ENCODE measurements around the gene ABCA4.
"Not testable (repeated sequence)": the region's sequence is repeated elsewhere in the genome, so short reads cannot be mapped to it uniquely, and the experiment has no call there.

The ABCA4 gene

DNA sequence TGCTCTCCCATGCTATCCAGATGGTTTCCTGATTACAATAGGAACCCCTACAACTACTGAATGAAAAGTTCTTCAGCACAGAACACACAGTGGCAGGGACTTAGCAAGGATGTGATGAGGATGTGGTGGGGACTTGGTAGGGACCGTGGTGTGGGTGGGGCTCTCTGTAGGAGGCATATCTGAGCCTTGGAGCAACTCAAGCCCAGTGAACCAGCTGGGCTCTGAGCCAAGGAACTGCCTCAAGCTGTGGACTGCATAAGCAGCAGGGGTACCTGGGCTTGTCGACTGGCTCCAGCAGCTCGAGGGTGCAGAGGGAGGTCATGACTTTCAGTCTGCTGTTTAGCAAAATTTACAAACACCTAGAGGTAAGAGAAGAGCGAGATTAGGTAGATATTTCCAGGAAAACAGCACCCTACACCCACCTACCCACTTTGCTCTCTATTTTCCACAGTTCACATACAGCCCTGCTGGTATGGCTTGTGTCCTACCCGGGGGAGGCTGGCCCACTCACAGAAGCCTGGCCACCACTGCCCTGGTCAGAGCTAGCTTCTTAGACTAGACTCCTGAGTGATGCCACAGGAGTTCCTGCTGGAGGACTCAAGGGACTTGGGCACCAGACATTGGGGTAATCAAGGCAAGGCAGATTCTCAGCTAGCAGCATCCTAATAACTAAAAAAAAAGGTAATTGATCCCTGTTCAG is 125.0 kb downstream of the ABCA4 start:
- DNase-seq (ENCODE audit: insufficient read length, low spot score): no peak
- no peak for FAIRE-seq

DNA sequence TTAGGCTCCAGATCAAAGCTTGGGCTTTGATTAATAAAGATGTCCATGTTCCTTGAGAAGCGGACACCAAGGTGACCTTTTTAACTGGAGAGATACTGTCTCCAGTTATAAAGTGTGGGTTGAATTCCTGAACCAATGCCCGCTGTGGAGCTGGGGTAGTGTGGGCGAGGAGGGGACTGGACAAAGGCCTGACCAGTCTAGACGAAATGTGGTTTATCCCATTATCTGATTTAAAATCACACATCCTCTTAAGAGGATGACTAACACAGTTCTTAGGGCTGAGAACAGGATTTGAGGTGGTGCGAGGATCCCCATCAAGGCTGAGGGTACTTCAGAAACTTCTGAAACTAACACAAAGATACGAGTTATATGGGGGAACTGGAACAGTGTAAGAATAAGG is 127.2 kb downstream of the ABCA4 start:
- TF ChIP-seq POLR2AphosphoS5 (IDR thresholded peaks at IDR 0.05; ENCODE audit: low read depth, low read length): no peak
- no peak for TF ChIP-seq PAX5 (IDR thresholded peaks at IDR 0.05; ENCODE audit: insufficient read depth, low read length, severe bottlenecking)
- no peak for TF ChIP-seq SPI1 (IDR thresholded peaks at IDR 0.05; ENCODE audit: low read depth, low read length)
- no peak for TF ChIP-seq TAF1 (IDR thresholded peaks at IDR 0.05; ENCODE audit: low read depth, low read length)
- TF ChIP-seq POU2F2 (IDR thresholded peaks at IDR 0.05; ENCODE audit: low read depth, low read length): no peak
- TF ChIP-seq POLR2A (IDR thresholded peaks at IDR 0.05; ENCODE audit: low read depth, low read length): no peak
- no peak for FAIRE-seq
- DNase-seq (ENCODE audit: insufficient read length, low spot score): no peak

More for the DNA sequence above, 125.0 kb downstream of the ABCA4 start:
- TF ChIP-seq TAF1 (IDR thresholded peaks at IDR 0.05; ENCODE audit: low read depth, low read length) (no peak), PAX5 (IDR thresholded peaks at IDR 0.05; ENCODE audit: insufficient read depth, low read length, severe bottlenecking) (no peak), POLR2AphosphoS5 (IDR thresholded peaks at IDR 0.05; ENCODE audit: low read depth, low read length) (no peak), SPI1 (IDR thresholded peaks at IDR 0.05; ENCODE audit: low read depth, low read length) (no peak), POLR2A (IDR thresholded peaks at IDR 0.05; ENCODE audit: low read depth, low read length) (no peak), POU2F2 (IDR thresholded peaks at IDR 0.05; ENCODE audit: low read depth, low read length) (no peak)

DNA sequence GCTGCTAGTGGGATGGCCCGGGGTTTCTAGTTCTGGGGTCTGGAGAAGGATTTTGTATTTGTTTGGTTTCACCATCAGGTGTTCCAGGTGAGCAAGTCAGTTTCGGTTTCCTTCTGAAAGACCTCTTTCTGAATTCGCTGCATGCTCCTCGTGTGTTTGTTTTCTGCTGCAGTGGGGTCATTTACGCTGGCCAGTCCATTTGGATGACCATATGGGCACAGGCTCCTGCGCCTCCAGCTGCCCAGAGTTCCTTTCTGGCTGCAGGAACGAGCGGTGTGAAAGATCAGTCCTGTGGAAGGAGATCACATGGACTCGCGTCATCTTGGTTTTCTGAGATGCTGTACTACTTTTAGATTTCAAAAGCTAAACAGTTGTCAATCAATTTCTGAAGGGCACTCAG is 128.0 kb downstream of the ABCA4 start:
- DNase-seq (ENCODE audit: insufficient read length, low spot score) (no peak), FAIRE-seq (no peak)
- TF ChIP-seq SPI1 (IDR thresholded peaks at IDR 0.05; ENCODE audit: low read depth, low read length) (no peak), POLR2A (IDR thresholded peaks at IDR 0.05; ENCODE audit: low read depth, low read length) (no peak), TAF1 (IDR thresholded peaks at IDR 0.05; ENCODE audit: low read depth, low read length) (no peak), PAX5 (IDR thresholded peaks at IDR 0.05; ENCODE audit: insufficient read depth, low read length, severe bottlenecking) (no peak), POU2F2 (IDR thresholded peaks at IDR 0.05; ENCODE audit: low read depth, low read length) (no peak), POLR2AphosphoS5 (IDR thresholded peaks at IDR 0.05; ENCODE audit: low read depth, low read length) (no peak)

- FAIRE-seq: no peak
- TF ChIP-seq POLR2A (IDR thresholded peaks at IDR 0.05; ENCODE audit: low read depth, low read length) (no peak), SPI1 (IDR thresholded peaks at IDR 0.05; ENCODE audit: low read depth, low read length) (no peak), PAX5 (IDR thresholded peaks at IDR 0.05; ENCODE audit: insufficient read depth, low read length, severe bottlenecking) (no peak), POLR2AphosphoS5 (IDR thresholded peaks at IDR 0.05; ENCODE audit: low read depth, low read length) (no peak), TAF1 (IDR thresholded peaks at IDR 0.05; ENCODE audit: low read depth, low read length) (no peak), POU2F2 (IDR thresholded peaks at IDR 0.05; ENCODE audit: low read depth, low read length) (no peak)
- DNase-seq (ENCODE audit: insufficient read length, low spot score): no peak
Observed at GRCh38 chr1:93992190-93992589, 128.8 kb downstream of the ABCA4 start.

GRCh38 chr1:93991271-93991670 is 129.7 kb downstream of the ABCA4 start:
- FAIRE-seq (no peak), DNase-seq (ENCODE audit: insufficient read length, low spot score) (no peak)
- TF ChIP-seq POLR2AphosphoS5 (IDR thresholded peaks at IDR 0.05; ENCODE audit: low read depth, low read length) (no peak), SPI1 (IDR thresholded peaks at IDR 0.05; ENCODE audit: low read depth, low read length) (no peak), POU2F2 (IDR thresholded peaks at IDR 0.05; ENCODE audit: low read depth, low read length) (no peak), POLR2A (IDR thresholded peaks at IDR 0.05; ENCODE audit: low read depth, low read length) (no peak), PAX5 (IDR thresholded peaks at IDR 0.05; ENCODE audit: insufficient read depth, low read length, severe bottlenecking) (no peak), TAF1 (IDR thresholded peaks at IDR 0.05; ENCODE audit: low read depth, low read length) (no peak)

GRCh38 chr1:93990477-93990876 is 130.5 kb downstream of the ABCA4 start:
- not testable (repeated sequence) for FAIRE-seq

GRCh38 chr1:93990010-93990409 is 130.9 kb downstream of the ABCA4 start:
- DNase-seq (ENCODE audit: insufficient read length, low spot score): no peak
- TF ChIP-seq POLR2AphosphoS5 (IDR thresholded peaks at IDR 0.05; ENCODE audit: low read depth, low read length) (no peak), POLR2A (IDR thresholded peaks at IDR 0.05; ENCODE audit: low read depth, low read length) (no peak), POU2F2 (IDR thresholded peaks at IDR 0.05; ENCODE audit: low read depth, low read length) (no peak), TAF1 (IDR thresholded peaks at IDR 0.05; ENCODE audit: low read depth, low read length) (no peak), SPI1 (IDR thresholded peaks at IDR 0.05; ENCODE audit: low read depth, low read length) (no peak), PAX5 (IDR thresholded peaks at IDR 0.05; ENCODE audit: insufficient read depth, low read length, severe bottlenecking) (no peak)
- no peak for FAIRE-seq

More at GRCh38 chr1:93990477-93990876, 130.5 kb downstream of the ABCA4 start:
- DNase-seq (ENCODE audit: insufficient read length, low spot score): not testable (repeated sequence)

- no peak for FAIRE-seq
- TF ChIP-seq TAF1 (IDR thresholded peaks at IDR 0.05; ENCODE audit: low read depth, low read length): no peak
- no peak for TF ChIP-seq SPI1 (IDR thresholded peaks at IDR 0.05; ENCODE audit: low read depth, low read length)
- TF ChIP-seq POLR2A (IDR thresholded peaks at IDR 0.05; ENCODE audit: low read depth, low read length): no peak
- no peak for TF ChIP-seq POU2F2 (IDR thresholded peaks at IDR 0.05; ENCODE audit: low read depth, low read length)
- TF ChIP-seq POLR2AphosphoS5 (IDR thresholded peaks at IDR 0.05; ENCODE audit: low read depth, low read length): no peak
- no peak for TF ChIP-seq PAX5 (IDR thresholded peaks at IDR 0.05; ENCODE audit: insufficient read depth, low read length, severe bottlenecking)
- DNase-seq (ENCODE audit: insufficient read length, low spot score): no peak
Observed at GRCh38 chr1:93989601-93990000, 131.3 kb downstream of the ABCA4 start.

- DNase-seq (ENCODE audit: insufficient read length, low spot score): no peak
- no peak for TF ChIP-seq POLR2A (IDR thresholded peaks at IDR 0.05; ENCODE audit: low read depth, low read length)
- no peak for TF ChIP-seq POU2F2 (IDR thresholded peaks at IDR 0.05; ENCODE audit: low read depth, low read length)
- TF ChIP-seq SPI1 (IDR thresholded peaks at IDR 0.05; ENCODE audit: low read depth, low read length): no peak
- no peak for TF ChIP-seq PAX5 (IDR thresholded peaks at IDR 0.05; ENCODE audit: insufficient read depth, low read length, severe bottlenecking)
- no peak for TF ChIP-seq TAF1 (IDR thresholded peaks at IDR 0.05; ENCODE audit: low read depth, low read length)
- TF ChIP-seq POLR2AphosphoS5 (IDR thresholded peaks at IDR 0.05; ENCODE audit: low read depth, low read length): no peak
- FAIRE-seq: no peak
Observed at GRCh38 chr1:93988634-93989350, 132.2 kb downstream of the ABCA4 start.

All from GM12891 (cell line).